Effector CD4-positive, alpha-beta T cell (primary cell): ENCODE results near the gene CWH43. TPM values are rescaled to one million over a fixed set of nuclear protein-coding genes. Genes with fewer than 3 reads are reported as not detected.
"Not testable (repeated sequence)": the region's sequence is repeated elsewhere in the genome, so short reads cannot be mapped to it uniquely, and the experiment has no call there.

Experiments used
- DNase-seq: peaks from one replicate; pipeline ENCODE4 v3.0.0-alpha.2; 2020
- total RNA-seq: gene quantifications from one replicate; lab custom pipeline; 2026; lab: John Stamatoyannopoulos, UW

Gene CWH43
- not detected for total RNA-seq

GRCh38 chr4:48985976-48986653, at the start of gene CWH43:
Gene CWH43 (plus strand): TSS chr4:48986275. CDS start chr4:48986430, 155 bp downstream.
- DNase-seq, result no peak

DNA sequence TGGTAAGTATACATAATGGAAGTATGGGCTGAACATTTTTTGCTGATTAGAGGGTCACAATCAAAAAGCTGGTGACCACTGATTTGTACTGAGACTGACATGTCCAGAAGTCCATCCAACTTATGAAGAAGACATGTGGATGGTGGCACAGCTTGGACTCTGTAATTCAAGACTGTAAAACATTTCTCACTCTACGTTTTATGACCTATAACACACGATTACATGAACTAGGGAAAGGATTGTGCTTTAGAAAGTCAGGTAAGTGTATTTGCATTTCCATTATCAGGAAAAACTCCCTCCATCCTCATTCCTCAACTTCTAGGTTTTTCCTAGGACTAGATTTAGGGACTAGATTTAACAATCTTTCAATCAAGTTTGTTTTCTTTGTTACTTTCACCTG, 49.0 kb upstream of the CWH43 start:
- no peak for DNase-seq

DNA sequence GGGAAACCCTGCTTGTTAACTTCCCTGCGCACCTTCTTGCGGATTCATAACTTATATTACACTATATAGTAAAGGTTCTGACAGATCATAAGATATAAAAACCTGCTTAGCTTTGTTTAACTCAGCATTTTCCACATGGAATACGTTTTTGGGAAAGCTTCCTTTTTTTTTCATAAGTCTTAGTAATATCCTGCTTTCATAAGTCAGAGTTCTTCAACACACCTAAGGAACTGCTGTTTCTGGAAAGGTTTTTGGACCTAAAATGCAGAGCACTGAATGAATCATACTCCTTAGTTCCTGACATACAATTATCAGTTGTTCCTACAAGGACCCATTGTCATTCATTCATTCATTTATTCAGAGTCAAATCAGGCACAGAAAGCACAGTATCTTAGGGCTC, 47.2 kb upstream of the CWH43 start:
- DNase-seq, result no peak

DNA sequence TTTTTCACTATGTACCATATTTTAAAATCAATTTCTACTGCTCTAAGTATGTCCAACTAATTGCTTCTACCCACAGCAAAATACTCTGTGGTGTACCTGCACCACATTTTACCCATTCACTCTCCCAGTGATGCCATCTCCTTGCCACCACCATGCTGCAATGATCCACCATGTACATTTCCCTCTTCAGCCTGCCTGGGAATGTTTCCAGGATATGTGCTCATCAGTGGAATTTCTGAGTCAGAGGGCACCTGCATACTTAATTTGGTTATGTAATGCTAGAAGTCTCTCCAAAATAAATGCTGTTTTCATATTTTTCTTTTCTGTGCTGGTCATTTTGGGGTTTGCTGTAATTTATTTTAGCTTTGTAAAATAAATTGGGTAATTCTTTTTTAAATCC, 46.3 kb upstream of the CWH43 start:
- no peak for DNase-seq

DNA sequence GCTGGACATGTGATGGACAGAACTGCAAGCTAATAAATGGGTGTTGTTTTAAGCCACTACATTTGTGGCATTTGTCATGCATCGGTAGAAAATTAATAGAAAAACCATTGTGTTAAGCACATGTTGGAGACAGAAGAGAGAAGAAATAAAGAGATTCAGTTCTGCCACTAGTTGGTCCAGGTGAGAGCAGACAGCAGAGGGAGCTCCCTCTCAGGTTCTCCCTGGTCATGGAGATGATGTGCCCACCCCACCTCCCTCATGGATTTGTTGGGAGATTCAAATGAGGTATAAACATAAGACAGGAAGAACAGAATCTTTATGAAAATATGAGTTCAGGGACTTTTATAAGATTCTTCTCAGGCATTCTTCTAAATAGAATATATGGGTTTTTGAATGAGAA, 42.7 kb upstream of the CWH43 start:
- no peak for DNase-seq

GRCh38 chr4:48944252-48944651, 41.8 kb upstream of the CWH43 start:
- no peak for DNase-seq

- peak; percentile 10 for DNase-seq
These were observed 41.3 kb upstream of the CWH43 start for GRCh38 chr4:48944756-48945241.

GRCh38 chr4:48945981-48946380, 40.1 kb upstream of the CWH43 start:
- DNase-seq, result no peak

DNA sequence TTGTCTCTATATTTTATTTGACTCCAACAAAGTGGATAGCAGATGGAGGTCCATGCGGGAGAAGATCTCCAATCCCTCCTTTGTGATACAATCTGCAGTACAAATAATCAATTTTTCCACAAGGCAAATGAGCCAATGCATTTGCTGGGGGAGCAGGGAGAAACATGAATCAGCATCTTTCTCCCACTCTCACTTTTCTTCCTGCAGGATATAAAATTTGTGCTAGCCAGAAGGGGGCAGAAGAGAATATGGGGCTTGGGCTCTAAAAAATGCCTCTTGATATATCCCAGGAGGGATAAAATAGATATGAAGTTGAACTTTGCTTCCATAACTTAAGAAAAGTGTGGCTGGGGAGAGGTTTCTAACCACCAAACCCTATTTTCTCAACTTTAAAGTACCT, 38.3 kb upstream of the CWH43 start:
- DNase-seq, result no peak

GRCh38 chr4:48949086-48949485, 37.0 kb upstream of the CWH43 start:
- no peak for DNase-seq

- no peak for DNase-seq
These were observed 36.4 kb upstream of the CWH43 start for GRCh38 chr4:48949518-48950219.

GRCh38 chr4:48954314-48954713, 31.8 kb upstream of the CWH43 start:
- no peak for DNase-seq

DNA sequence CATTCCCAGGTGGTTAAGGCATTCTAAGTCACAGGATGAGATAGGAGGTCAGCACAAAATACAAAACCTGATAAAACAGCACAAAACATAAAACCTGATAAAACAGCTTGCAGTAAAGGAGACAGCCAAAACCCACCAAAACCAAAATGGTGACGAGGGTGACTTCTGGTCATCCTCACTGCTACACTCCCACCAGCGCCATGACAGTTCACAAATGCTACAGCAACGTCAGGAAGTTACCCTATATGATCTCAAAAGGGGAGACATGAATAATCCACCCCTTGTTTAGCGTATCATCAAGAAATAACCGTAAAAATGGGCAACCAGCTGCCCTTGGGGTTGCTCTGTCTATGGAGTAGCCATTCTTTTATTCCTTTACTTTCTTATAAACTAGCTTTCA, 28.7 kb upstream of the CWH43 start:
- DNase-seq, result not testable (repeated sequence)

DNA sequence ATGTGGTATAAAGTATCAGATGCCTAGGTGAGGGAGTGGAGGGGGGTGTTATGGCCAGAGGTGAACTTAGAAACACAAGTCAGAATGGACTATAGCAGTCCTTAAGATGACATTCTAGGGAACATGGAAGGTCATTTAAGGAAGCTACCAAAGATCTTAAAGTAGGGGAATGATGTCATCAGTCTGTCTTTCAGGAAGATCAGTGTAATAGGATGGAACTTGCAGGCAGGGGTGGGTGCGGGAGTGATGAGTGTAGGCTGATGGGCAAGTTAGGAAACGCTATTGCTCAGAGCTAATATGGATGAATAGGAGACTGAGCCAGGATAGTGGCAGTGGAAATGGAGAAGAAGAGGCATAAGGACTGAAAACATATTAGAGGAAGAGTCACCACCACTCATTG, 27.5 kb upstream of the CWH43 start:
- DNase-seq, result no peak

GRCh38 chr4:48960988-48961635, 25.0 kb upstream of the CWH43 start:
- no peak for DNase-seq

DNA sequence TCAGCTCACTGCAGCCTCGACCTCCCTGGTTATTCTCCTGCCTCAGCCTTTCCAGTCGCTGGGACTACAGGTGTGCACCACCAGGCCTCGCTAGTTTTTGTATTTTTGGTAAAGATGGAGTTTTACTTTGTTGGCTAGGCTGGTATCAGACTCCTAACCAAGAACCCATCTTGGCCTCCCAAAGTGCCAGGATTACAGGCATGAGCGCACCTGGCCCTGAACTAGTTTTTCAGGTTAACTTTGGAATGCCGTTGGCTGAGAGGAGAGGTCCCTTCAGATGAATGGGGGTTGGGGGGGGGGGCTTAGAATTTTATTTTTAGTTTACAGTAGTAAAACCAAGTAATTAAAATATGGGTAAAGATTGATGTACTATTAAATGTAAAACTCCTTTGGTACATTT, 23.4 kb upstream of the CWH43 start:
- no peak for DNase-seq

GRCh38 chr4:48963042-48963679, 22.9 kb upstream of the CWH43 start:
- DNase-seq, result peak; percentile 72

- no peak for DNase-seq
These were observed 19.0 kb upstream of the CWH43 start for GRCh38 chr4:48967101-48967500.

GRCh38 chr4:48967631-48968030, 18.4 kb upstream of the CWH43 start:
- no peak for DNase-seq

GRCh38 chr4:48968814-48969213, 17.3 kb upstream of the CWH43 start:
- no peak for DNase-seq

- DNase-seq, result no peak
These were observed 15.6 kb upstream of the CWH43 start for GRCh38 chr4:48970471-48970921.

DNA sequence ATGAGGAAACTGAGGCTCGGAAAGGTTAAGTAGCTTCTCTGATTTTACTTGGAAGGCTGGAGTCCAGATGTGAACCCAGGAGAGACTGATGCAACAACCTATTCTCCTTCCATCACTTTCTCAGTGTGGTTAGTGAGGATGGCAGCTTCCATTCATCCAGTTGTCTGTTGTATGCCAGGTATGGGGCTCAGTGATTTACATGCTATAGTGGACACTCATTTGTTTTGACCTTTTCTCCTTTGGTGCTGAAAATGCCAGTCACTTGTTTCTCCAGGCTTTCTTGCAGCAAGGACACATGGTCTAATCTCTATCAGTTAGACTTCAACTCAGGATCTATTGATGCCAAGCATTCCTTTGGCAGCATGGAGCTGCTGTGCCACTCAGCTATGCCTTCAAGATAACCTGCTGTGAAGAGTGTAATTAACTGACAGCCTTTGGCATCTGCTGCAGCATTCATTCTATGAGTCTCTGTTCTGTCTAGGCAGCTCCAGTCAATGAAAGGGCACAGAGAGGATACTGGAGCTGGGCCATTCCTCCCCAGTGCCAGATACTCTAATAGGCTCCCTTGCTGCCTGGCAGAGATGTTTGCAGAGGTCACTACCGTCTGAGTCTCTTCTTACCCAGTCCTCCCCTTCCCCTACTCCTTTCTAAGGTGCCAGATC, 11.0 kb upstream of the CWH43 start:
- DNase-seq, result no peak

- no peak for DNase-seq
These were observed 10.0 kb upstream of the CWH43 start for GRCh38 chr4:48976041-48976440.
